HEK293T (cell line): ENCODE results near the gene BAZ2A.
A peak's percentile ranks its signal among the peaks of the same experiment; 100 is the strongest.

Experiments
- CTCF ChIA-PET: fragments of 350-600 bp; formaldehyde crosslinking; extraction: SDS; loops from one replicate; lab custom pipeline; 2021; ENCODE audit warnings: antibody characterized with exemption, inconsistent platforms; lab: Yijun Ruan, JAX
- POLR2A ChIA-PET: fragments of 350-600 bp; formaldehyde crosslinking; extraction: SDS; loops from one replicate; lab custom pipeline; 2020; ENCODE audit warnings: antibody characterized with exemption, inconsistent platforms; lab: Yijun Ruan, JAX
- DNase-seq: peaks from one replicate; pipeline ENCODE4 v3.0.0; 2012; ENCODE audit warnings: mixed read lengths; ENCODE audit errors: extremely low spot score
- ARNT ChIP-seq: fragments of 450-650 bp; IDR thresholded peaks from 2 replicates; pipeline ENCODE4 v1.6.1; 2017; ENCODE audit warnings: mild to moderate bottlenecking
- BHLHE40 ChIP-seq: fragments of 450-650 bp; IDR thresholded peaks from 2 replicates; pipeline ENCODE4 v1.6.1; 2016; ENCODE audit warnings: mild to moderate bottlenecking, moderate library complexity, borderline replicate concordance
- CTBP1 ChIP-seq: fragments of 450-650 bp; IDR thresholded peaks from 2 replicates; pipeline ENCODE4 v1.6.1; 2016; ENCODE audit warnings: borderline replicate concordance
- ELF4 ChIP-seq: fragments of 450-650 bp; IDR thresholded peaks from 2 replicates; pipeline ENCODE4 v1.6.1; 2017; ENCODE audit warnings: antibody characterized with exemption
- FOXA1 ChIP-seq: fragments of 450-650 bp; IDR thresholded peaks from 2 replicates; pipeline ENCODE4 v1.6.1; 2016; ENCODE audit warnings: mild to moderate bottlenecking
- FOXK2 ChIP-seq: fragments of 450-650 bp; IDR thresholded peaks from 2 replicates; pipeline ENCODE4 v1.6.1; 2016; ENCODE audit warnings: mild to moderate bottlenecking
- FOXM1 ChIP-seq: fragments of 450-650 bp; IDR thresholded peaks from 2 replicates; pipeline ENCODE4 v1.6.1; 2017; ENCODE audit warnings: mild to moderate bottlenecking, borderline replicate concordance
- HDGF ChIP-seq: fragments of 450-650 bp; IDR thresholded peaks from 2 replicates; pipeline ENCODE4 v1.6.1; 2017; ENCODE audit warnings: antibody characterized with exemption, borderline replicate concordance
- L3MBTL2 ChIP-seq: fragments of 450-650 bp; conservative IDR thresholded peaks from 2 replicates; pipeline ENCODE4 v1.6.1; 2016; ENCODE audit warnings: mild to moderate bottlenecking
- LEF1 ChIP-seq: fragments of 450-650 bp; IDR thresholded peaks from 2 replicates; pipeline ENCODE4 v1.6.1; 2017; ENCODE audit warnings: mild to moderate bottlenecking, borderline replicate concordance
- NFRKB ChIP-seq: fragments of 450-650 bp; IDR thresholded peaks from 2 replicates; pipeline ENCODE4 v1.6.1; 2016; ENCODE audit warnings: mild to moderate bottlenecking, moderate library complexity
- SP1 ChIP-seq: fragments of 450-650 bp; IDR thresholded peaks from 2 replicates; pipeline ENCODE4 v1.6.1; 2017
- SUZ12 ChIP-seq: fragments of 450-650 bp; IDR thresholded peaks from 2 replicates; pipeline ENCODE4 v1.6.1; 2016; ENCODE audit warnings: mild to moderate bottlenecking
- TARDBP ChIP-seq: fragments of 450-650 bp; IDR thresholded peaks from 2 replicates; pipeline ENCODE4 v1.6.1; 2016
- ZNF384 ChIP-seq: fragments of 450-650 bp; IDR thresholded peaks from 2 replicates; pipeline ENCODE4 v1.6.1; 2016
- TF ChIP-seq, protein P1 (sequence below): fragments of 450-650 bp; IDR thresholded peaks from 2 replicates; pipeline ENCODE4 v1.6.1; 2016

The BAZ2A gene

DNA sequence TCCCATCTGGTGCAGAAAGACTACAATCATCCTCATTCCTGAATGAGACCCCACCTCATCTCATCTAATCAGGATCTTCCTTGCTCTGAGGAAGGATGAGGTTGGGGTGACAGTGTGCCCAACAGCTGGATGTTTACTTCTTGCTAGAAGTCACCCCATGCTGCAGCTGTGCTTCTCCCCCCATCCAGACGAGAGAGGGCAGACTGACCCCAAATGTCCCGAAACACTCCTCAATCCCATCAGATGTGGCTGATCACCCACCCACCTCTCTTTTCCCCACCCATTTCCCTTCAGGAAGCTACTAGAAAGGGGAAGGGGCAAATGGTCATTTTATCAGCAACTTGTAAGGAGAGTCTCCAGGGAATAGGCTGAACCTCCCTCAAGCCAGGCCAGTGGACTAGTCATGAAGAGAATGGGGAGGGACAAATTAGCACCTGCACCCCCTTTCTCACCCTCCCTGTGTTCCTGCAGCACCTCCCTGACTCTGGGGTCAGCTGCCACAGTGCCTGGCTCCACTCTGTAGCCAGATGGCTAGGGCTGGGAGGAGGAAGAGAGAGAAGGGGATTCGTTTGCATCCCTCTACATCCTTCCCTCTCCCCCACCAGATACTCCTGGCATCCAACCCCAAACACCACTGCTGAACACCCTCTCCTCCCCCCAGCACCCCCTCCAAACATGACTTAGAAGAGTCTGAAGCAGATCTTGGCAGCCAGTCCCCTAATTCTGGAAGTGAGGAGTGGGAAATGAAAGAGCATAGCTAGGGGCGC, 2.8 kb upstream of the BAZ2A start:
- ChIA-PET POLR2A (interaction anchor here (2.1 to 4.2 kb wide), 3 partner anchors 13 to 92 kb away, joined by 9 to 42 read pairs (median 11); partner anchors contain the start of genes ATP5F1B, NACA and PTGES3), CTCF (no interaction called here)
- no peak for DNase-seq
- no peak for TF ChIP-seq SP1
- no peak for TF ChIP-seq CTBP1
- no peak for TF ChIP-seq ZNF384
- TF ChIP-seq SUZ12, result no peak
- no peak for TF ChIP-seq NFRKB
- no peak for TF ChIP-seq FOXA1
- TF ChIP-seq BHLHE40, result no peak
- TF ChIP-seq FOXM1, result no peak
- no peak for TF ChIP-seq ARNT
- TF ChIP-seq TARDBP, result no peak
- TF ChIP-seq L3MBTL2, result no peak
- no peak for TF ChIP-seq FOXK2
- TF ChIP-seq, protein P1, sequence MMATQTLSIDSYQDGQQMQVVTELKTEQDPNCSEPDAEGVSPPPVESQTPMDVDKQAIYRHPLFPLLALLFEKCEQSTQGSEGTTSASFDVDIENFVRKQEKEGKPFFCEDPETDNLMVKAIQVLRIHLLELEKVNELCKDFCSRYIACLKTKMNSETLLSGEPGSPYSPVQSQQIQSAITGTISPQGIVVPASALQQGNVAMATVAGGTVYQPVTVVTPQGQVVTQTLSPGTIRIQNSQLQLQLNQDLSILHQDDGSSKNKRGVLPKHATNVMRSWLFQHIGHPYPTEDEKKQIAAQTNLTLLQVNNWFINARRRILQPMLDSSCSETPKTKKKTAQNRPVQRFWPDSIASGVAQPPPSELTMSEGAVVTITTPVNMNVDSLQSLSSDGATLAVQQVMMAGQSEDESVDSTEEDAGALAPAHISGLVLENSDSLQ, result no peak
- no peak for TF ChIP-seq HDGF
- no peak for TF ChIP-seq LEF1
- no peak for TF ChIP-seq ELF4

DNA sequence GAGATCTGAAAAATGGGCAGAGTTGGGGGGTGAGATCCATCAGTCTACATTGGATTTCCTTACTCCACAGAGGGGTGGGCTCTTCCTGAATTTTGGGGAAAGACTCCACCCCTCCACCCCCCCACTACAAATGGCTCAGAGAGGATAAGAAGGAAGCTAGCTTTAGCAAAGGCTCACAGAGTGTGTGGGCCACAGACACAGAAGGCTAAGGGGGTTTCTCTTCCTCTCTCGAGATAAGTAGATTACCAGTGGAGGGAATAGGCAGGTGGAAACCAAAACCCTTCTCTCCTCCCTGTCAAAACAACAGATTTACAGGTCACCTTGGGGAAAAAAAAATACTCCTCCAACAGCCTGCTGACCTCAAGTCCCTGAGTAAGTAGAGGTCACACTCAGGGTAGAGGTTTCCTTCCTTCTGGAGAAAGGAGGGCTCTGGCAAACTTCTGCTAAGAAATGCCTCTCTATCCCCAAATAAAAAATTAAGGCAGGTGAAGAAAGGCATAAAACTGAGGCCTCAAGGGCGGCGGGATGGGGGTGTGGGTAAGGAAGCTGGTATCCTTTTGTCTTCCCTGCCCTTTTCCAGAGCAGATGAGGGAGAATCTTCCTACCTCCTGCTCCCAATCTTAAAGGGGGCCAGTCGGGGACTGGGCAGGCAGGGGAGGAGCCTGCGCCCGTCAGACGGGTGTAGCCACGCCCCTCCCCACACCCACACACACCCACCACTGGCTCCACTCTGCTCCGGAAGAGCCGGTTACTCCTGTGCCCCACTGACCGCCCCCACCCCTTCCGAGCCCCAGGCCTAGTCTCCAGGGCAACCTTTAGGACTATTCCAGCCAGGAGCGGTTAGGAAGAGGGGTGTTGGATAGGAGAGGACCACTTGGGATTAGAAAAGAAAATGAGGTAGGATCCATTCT, 1.9 kb upstream of the BAZ2A start:
- DNase-seq, result peak; percentile 48
- ChIA-PET CTCF (no interaction called here), POLR2A (interaction anchor here (1.5 to 3.0 kb wide), 2 partner anchors 14 to 93 kb away, joined by 4 to 11 read pairs; partner anchors contain the start of genes ATP5F1B and NACA)
- TF ChIP-seq BHLHE40 (no peak), FOXM1 (no peak), HDGF (no peak), SUZ12 (no peak), LEF1 (no peak), ARNT (no peak), L3MBTL2 (no peak), ELF4 (no peak), SP1 (no peak), TARDBP (no peak), FOXK2 (no peak), NFRKB (no peak), FOXA1 (no peak)
- TF ChIP-seq, protein P1, result no peak

DNA sequence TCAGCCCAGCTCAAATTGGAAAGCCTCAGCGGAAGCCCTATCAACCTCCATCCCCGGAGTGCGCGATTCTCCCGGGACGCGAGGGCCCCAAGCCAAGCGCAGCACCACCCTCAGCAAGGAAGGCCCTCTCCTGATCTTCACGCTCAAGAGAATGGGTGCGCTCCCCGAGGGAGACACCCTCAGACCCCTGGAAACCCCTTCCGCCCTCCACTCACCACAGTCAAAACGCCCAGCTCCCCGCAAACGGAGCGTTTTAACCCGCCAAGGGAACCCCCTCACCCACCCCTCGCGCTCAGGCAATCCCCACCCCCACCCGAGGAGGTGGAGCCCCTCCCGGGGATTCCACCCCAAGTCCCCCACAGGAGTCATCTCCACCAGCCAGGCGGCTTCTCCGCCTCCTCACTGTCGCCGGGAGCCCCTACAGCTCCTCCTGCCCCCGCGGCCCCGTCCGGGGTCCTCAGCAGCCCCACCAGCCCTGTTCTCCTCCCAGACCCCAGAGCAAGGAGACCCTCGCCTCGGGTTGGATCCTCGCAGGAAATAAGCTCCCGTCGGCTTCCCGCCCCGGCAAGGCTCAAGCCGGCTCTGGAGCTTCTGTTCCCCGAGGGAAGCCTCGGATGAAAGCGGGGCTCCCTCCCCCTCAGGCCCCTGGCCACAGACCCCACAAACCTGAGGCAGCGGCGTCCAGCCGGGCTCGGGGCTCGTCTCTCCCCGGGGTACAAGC, 507 bp downstream of the BAZ2A start:
- no peak for TF ChIP-seq TARDBP
- no peak for TF ChIP-seq FOXA1
- TF ChIP-seq, protein P1, result no peak
- no peak for TF ChIP-seq ELF4
- no peak for TF ChIP-seq FOXM1
- no peak for TF ChIP-seq BHLHE40
- TF ChIP-seq FOXK2, result no peak
- no peak for TF ChIP-seq ARNT
- no peak for TF ChIP-seq LEF1
- no peak for TF ChIP-seq L3MBTL2
- TF ChIP-seq HDGF, result no peak
- no peak for TF ChIP-seq NFRKB
- no peak for TF ChIP-seq ZNF384
- no peak for TF ChIP-seq SUZ12
- no peak for TF ChIP-seq SP1
- TF ChIP-seq CTBP1, result no peak
- CTCF ChIA-PET, result no interaction called here
- DNase-seq, result no peak
- POLR2A ChIA-PET, result interaction anchor here (1.3 to 3.0 kb wide), 6 partner anchors 17 to 105 kb away, joined by 3 to 13 read pairs (median 8); partner anchors contain the start of genes ATP5F1B, NACA and PTGES3

DNA sequence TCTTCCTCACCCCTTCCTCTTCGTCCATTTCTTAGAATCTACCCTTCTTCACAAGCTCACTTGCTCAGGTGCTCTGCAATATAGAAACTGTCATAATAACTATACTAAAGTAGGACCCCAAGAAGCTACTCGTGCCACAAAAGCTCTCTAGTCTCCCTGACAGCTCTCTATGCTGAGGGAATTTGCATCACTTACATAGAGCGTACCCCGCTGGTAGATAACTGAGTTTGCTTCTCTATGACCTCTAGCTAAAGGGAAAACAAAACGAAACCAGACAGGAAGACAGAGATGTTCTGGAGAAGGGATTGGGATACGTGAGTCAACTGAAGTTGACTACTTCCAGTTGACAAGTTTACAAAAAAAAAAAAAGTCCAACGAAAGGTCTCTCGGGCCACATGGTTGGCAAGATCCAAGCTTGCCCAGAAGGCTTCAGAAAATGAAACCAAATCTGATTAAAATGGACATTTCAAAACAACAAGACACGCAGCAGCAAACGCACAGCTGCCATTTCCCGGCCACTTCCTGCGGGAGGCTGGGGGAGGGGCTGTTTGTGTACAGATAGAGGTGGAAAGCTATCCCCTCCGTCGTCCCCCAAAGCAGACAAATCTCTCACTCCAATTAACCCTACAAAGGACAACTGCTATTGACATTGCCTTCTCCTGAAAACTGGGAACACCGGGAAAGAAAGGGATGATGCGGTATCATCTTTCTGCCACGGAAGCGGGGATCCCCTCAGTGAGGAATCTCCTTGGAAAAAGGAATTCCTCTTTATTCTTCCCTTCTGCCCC, 1.3 kb downstream of the BAZ2A start:
- ChIA-PET CTCF (interaction anchor here (0.7 to 1.9 kb wide), 3 partner anchors 8 to 115 kb away, joined by 3 to 12 read pairs (median 5); no protein-coding TSS in a partner anchor), POLR2A (interaction anchor here (0.9 to 2.3 kb wide), 7 partner anchors 8 to 105 kb away, joined by 3 to 13 read pairs (median 6); partner anchors contain the start of genes ATP5F1B, NACA and PTGES3)
- peak; percentile 39 for DNase-seq
- TF ChIP-seq BHLHE40, result no peak
- TF ChIP-seq CTBP1, result no peak
- no peak for TF ChIP-seq L3MBTL2
- TF ChIP-seq SUZ12, result no peak
- TF ChIP-seq FOXK2, result no peak
- TF ChIP-seq HDGF, result no peak
- TF ChIP-seq SP1, result no peak
- TF ChIP-seq ELF4, result no peak
- TF ChIP-seq, protein P1, result no peak
